GM13977 (cell line): ENCODE data around the gene LPIN3.

Experiments
- DNase-seq: peaks from one replicate; pipeline ENCODE4 v3.0.0; 2012; ENCODE audit warnings: low spot score
- CTCF ChIP-seq: IDR thresholded peaks from 2 replicates; pipeline ENCODE4 v1.5.1; 2012; ENCODE audit warnings: mild to moderate bottlenecking, control low read depth; ENCODE audit not compliant: insufficient read depth; ENCODE audit errors: extremely low read depth, missing control alignments
- in situ Hi-C: fragments of 300-500 bp; cut with MboI; formaldehyde crosslinking; loops from one replicate; pipeline ENCODE4 v1.12.0; 2022; ENCODE audit warnings: low sequenced_read_pairs, low pct_unique_long_range_greater_than_20kb, mixed read lengths, inconsistent platforms; ENCODE audit not compliant: unreplicated experiment

The LPIN3 gene

GRCh38 chr20:41342474-41343464, 2.1 kb downstream of the LPIN3 start:
- in situ Hi-C loops = loop anchor here (5.0 kb wide), 1 partner anchor 165 kb away; no protein-coding TSS in a partner anchor
- TF ChIP-seq CTCF = no peak
- DNase-seq = no peak

GRCh38 chr20:41344477-41344876, 3.9 kb downstream of the LPIN3 start:
- no peak for DNase-seq
- in situ Hi-C loops = loop anchor here (5.0 kb wide), 1 partner anchor 167 kb away; no protein-coding TSS in a partner anchor
- TF ChIP-seq CTCF = no peak

- DNase-seq = no peak
- no peak for TF ChIP-seq CTCF
- in situ Hi-C loops = loop anchor here (5.0 kb wide), 1 partner anchor 168 kb away; no protein-coding TSS in a partner anchor
Observed at GRCh38 chr20:41344938-41345728, 4.5 kb downstream of the LPIN3 start.

GRCh38 chr20:41345729-41346067, 5.1 kb downstream of the LPIN3 start:
- DNase-seq = no peak
- in situ Hi-C loops = no loop called here
- no peak for TF ChIP-seq CTCF

- in situ Hi-C loops = no loop called here
- TF ChIP-seq CTCF = no peak
- DNase-seq = no peak
Observed at GRCh38 chr20:41347523-41348429, 7.2 kb downstream of the LPIN3 start.
